ENCODE data around the gene GIT1.

GRCh38 chr17:29593591-29594518 is 4.4 kb upstream of the GIT1 start:
- TF ChIP-seq CTCF (IDR thresholded peaks at IDR 0.05): peak; percentile 54
- no peak for TF ChIP-seq ZFX (IDR thresholded peaks at IDR 0.05; ENCODE audit: borderline replicate concordance)

Measured in 22Rv1 (cell line).